Astrocyte (in vitro differentiated cells and primary cell): Measurements from ENCODE around the gene LILRB2.
"Not testable (repeated sequence)": the region's sequence is repeated elsewhere in the genome, so short reads cannot be mapped to it uniquely, and the experiment has no call there.

Experiments used
- EZH2 ChIP-seq: IDR thresholded peaks from 2 replicates; pipeline ENCODE4 v1.6.1; 2012; ENCODE audit warnings: mild to moderate bottlenecking, low read length, inconsistent platforms; ENCODE audit not compliant: insufficient read depth
- TF ChIP-seq, protein P1 (sequence below): IDR thresholded peaks from 2 replicates; pipeline ENCODE4 v1.5.1; 2011; ENCODE audit warnings: low read depth, mild to moderate bottlenecking, inconsistent platforms, low read length, moderate library complexity; ENCODE audit not compliant: insufficient read depth

GRCh38 chr19:54280441-54280840 is 469 bp downstream of the LILRB2 start:
- TF ChIP-seq, protein P1, sequence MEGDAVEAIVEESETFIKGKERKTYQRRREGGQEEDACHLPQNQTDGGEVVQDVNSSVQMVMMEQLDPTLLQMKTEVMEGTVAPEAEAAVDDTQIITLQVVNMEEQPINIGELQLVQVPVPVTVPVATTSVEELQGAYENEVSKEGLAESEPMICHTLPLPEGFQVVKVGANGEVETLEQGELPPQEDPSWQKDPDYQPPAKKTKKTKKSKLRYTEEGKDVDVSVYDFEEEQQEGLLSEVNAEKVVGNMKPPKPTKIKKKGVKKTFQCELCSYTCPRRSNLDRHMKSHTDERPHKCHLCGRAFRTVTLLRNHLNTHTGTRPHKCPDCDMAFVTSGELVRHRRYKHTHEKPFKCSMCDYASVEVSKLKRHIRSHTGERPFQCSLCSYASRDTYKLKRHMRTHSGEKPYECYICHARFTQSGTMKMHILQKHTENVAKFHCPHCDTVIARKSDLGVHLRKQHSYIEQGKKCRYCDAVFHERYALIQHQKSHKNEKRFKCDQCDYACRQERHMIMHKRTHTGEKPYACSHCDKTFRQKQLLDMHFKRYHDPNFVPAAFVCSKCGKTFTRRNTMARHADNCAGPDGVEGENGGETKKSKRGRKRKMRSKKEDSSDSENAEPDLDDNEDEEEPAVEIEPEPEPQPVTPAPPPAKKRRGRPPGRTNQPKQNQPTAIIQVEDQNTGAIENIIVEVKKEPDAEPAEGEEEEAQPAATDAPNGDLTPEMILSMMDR, result not testable (repeated sequence)
- not testable (repeated sequence) for TF ChIP-seq EZH2
